WTC11 (cell line): Measurements from ENCODE around the gene QRICH2. TPM values are rescaled to one million over a fixed set of nuclear protein-coding genes. Genes with fewer than 3 reads are reported as not detected.

Experiments used
- ATAC-seq: fragments of 200-7000 bp; cut with Tn5 transposase; 2 replicates; pipeline ENCODE4 v1.10.0; 2021; ENCODE audit warnings: mild to moderate bottlenecking, moderate library complexity
- CTCF ChIA-PET: fragments of 300-600 bp; sonication (Branson Sonifier 250); formaldehyde crosslinking; loops from one replicate; lab custom pipeline; 2021; ENCODE audit warnings: antibody characterized with exemption; lab: Charles Lee
- POLR2A ChIA-PET: fragments of 350-600 bp; sonication (Branson Sonifier 250); formaldehyde crosslinking; loops from one replicate; lab custom pipeline; 2021; ENCODE audit warnings: antibody characterized with exemption; lab: Charles Lee
- DNase-seq: peaks from one replicate; pipeline ENCODE4 v3.0.0; 2021; ENCODE audit warnings: low spot score
- H3K27ac Mint-ChIP-seq: 2 replicates; pipeline ENCODE4 v1.8.0; 2021; ENCODE audit warnings: mixed read lengths
- H3K27me3 Mint-ChIP-seq: 2 replicates; pipeline ENCODE4 v1.8.0; 2021; ENCODE audit warnings: low read depth, mild to moderate bottlenecking, moderate library complexity, mixed read lengths
- H3K36me3 Mint-ChIP-seq: 2 replicates; pipeline ENCODE4 v1.8.0; 2021; ENCODE audit warnings: mixed read lengths
- H3K4me1 Mint-ChIP-seq: 2 replicates; pipeline ENCODE4 v1.8.0; 2022; ENCODE audit warnings: mixed read lengths
- H3K4me3 Mint-ChIP-seq: 2 replicates; pipeline ENCODE4 v1.8.0; 2021; ENCODE audit warnings: mild to moderate bottlenecking, moderate library complexity, mixed read lengths
- H3K9me3 Mint-ChIP-seq: 2 replicates; pipeline ENCODE4 v1.8.0; 2021; ENCODE audit warnings: mixed read lengths
- FOXP1 ChIP-seq: sonication (generic); formaldehyde crosslinking; IDR thresholded peaks from 2 replicates; pipeline ENCODE4 v1.8.0; 2022; ENCODE audit warnings: missing genetic modification reagents, mild to moderate bottlenecking, moderate library complexity, borderline replicate concordance
- FOXP4 ChIP-seq: sonication (generic); formaldehyde crosslinking; IDR thresholded peaks from 2 replicates; pipeline ENCODE4 v1.8.0; 2022; ENCODE audit warnings: mild to moderate bottlenecking, missing genetic modification reagents
- GABPB1 ChIP-seq: sonication (generic); formaldehyde crosslinking; IDR thresholded peaks from 2 replicates; pipeline ENCODE4 v1.8.1; 2023; ENCODE audit warnings: mild to moderate bottlenecking, missing genetic modification reagents
- MAX ChIP-seq: sonication (generic); formaldehyde crosslinking; IDR thresholded peaks from 2 replicates; pipeline ENCODE4 v1.8.0; 2022; ENCODE audit warnings: mild to moderate bottlenecking, missing genetic modification reagents
- MYBL2 ChIP-seq: sonication (generic); formaldehyde crosslinking; IDR thresholded peaks from 2 replicates; pipeline ENCODE4 v1.8.1; 2023; ENCODE audit warnings: mild to moderate bottlenecking, moderate library complexity, missing genetic modification reagents
- NR2C2 ChIP-seq: sonication (generic); formaldehyde crosslinking; IDR thresholded peaks from 2 replicates; pipeline ENCODE4 v1.8.0; 2022; ENCODE audit warnings: mild to moderate bottlenecking, missing genetic modification reagents
- NR3C1 ChIP-seq: sonication (generic); formaldehyde crosslinking; conservative IDR thresholded peaks from 2 replicates; pipeline ENCODE4 v1.8.1; 2023; ENCODE audit warnings: low read depth, mild to moderate bottlenecking, missing genetic modification reagents
- PREB ChIP-seq: sonication (generic); formaldehyde crosslinking; IDR thresholded peaks from 2 replicates; pipeline ENCODE4 v1.8.1; 2022; ENCODE audit warnings: mild to moderate bottlenecking, missing genetic modification reagents, moderate library complexity, borderline replicate concordance
- SMAD3 ChIP-seq: sonication (generic); formaldehyde crosslinking; IDR thresholded peaks from 2 replicates; pipeline ENCODE4 v1.8.0; 2022; ENCODE audit warnings: missing genetic modification reagents, mild to moderate bottlenecking, borderline replicate concordance
- SP1 ChIP-seq: sonication (generic); formaldehyde crosslinking; conservative IDR thresholded peaks from 2 replicates; pipeline ENCODE4 v1.8.1; 2022; ENCODE audit warnings: missing genetic modification reagents
- STAT6 ChIP-seq: sonication (generic); formaldehyde crosslinking; conservative IDR thresholded peaks from 2 replicates; pipeline ENCODE4 v1.8.1; 2023; ENCODE audit warnings: mild to moderate bottlenecking, low read depth, missing genetic modification reagents, moderate library complexity
- TP53 ChIP-seq: sonication (generic); formaldehyde crosslinking; IDR thresholded peaks from 2 replicates; pipeline ENCODE4 v1.8.1; 2023; ENCODE audit warnings: mild to moderate bottlenecking, missing genetic modification reagents
- USF2 ChIP-seq: sonication (generic); formaldehyde crosslinking; IDR thresholded peaks from 2 replicates; pipeline ENCODE4 v1.8.1; 2023; ENCODE audit warnings: mild to moderate bottlenecking, missing genetic modification reagents, moderate library complexity
- ZNF121 ChIP-seq: sonication (generic); formaldehyde crosslinking; IDR thresholded peaks from 2 replicates; pipeline ENCODE4 v1.8.0; 2023; ENCODE audit warnings: missing genetic modification reagents
- ZNF219 ChIP-seq: sonication (generic); formaldehyde crosslinking; IDR thresholded peaks from 2 replicates; pipeline ENCODE4 v1.8.0; 2023; ENCODE audit warnings: missing genetic modification reagents, mild to moderate bottlenecking, borderline replicate concordance
- ZNF263 ChIP-seq: sonication (generic); formaldehyde crosslinking; IDR thresholded peaks from 2 replicates; pipeline ENCODE4 v1.8.1; 2022; ENCODE audit warnings: low read depth, mild to moderate bottlenecking, moderate library complexity, missing genetic modification reagents
- ZNF396 ChIP-seq: fragments of 250-450 bp; sonication (Bioruptor Pico); IDR thresholded peaks from 2 replicates; pipeline ENCODE4 v1.8.0; 2021; ENCODE audit warnings: mild to moderate bottlenecking, moderate library complexity, borderline replicate concordance
- ZNF671 ChIP-seq: fragments of 250-450 bp; sonication (Bioruptor Pico); IDR thresholded peaks from 2 replicates; pipeline ENCODE4 v1.8.0; 2021; ENCODE audit warnings: mild to moderate bottlenecking
- total RNA-seq: library from RNA; stranded (reverse); gene quantifications from 3 replicates; pipeline ENCODE4 v1.2.3, GENCODE V29; 2021

The QRICH2 gene
- total RNA-seq, 1 experiment from 2014 or later = 1.5 TPM

GRCh38 chr17:76335716-76336381, 27.8 kb upstream of the QRICH2 start (continued):
- TF ChIP-seq MAX (CRISPR knock-in tag) = no peak
- TF ChIP-seq GABPB1 = no peak
- TF ChIP-seq TP53 (CRISPR knock-in tag) = no peak
- TF ChIP-seq SMAD3 (CRISPR knock-in tag) = no peak
- TF ChIP-seq SP1 = no peak
- no peak for TF ChIP-seq ZNF671 (CRISPR knock-in tag)

- ATAC-seq (no peak), DNase-seq (no peak)
- Mint-ChIP-seq H3K27ac (peak overlapping the region; percentile 76; the same call in 1 of the 2 replicates), H3K27me3 (no peaks in the 10 kb centered on the region), H3K9me3 (no peaks in the 10 kb centered on the region), H3K36me3 (peaks cover 13% of the 10 kb centered on the region), H3K4me1 (peaks cover 6% of the 10 kb centered on the region; the same call in 1 of the 2 replicates), H3K4me3 (no peak overlapping the region)
- ChIA-PET CTCF (interaction anchor here (1.1 to 2.2 kb wide), 2 partner anchors 19 to 51 kb away, joined by 5 to 9 read pairs; partner anchors contain the start of gene SPHK1), POLR2A (no interaction called here)
- TF ChIP-seq STAT6 (CRISPR knock-in tag) (no peak), NR3C1 (CRISPR knock-in tag) (no peak), ZNF396 (CRISPR knock-in tag) (no peak), ZNF219 (CRISPR knock-in tag) (no peak), FOXP1 (no peak), FOXP4 (CRISPR knock-in tag) (no peak), USF2 (CRISPR knock-in tag) (no peak), ZNF121 (CRISPR knock-in tag) (no peak), PREB (CRISPR knock-in tag) (no peak), NR2C2 (CRISPR knock-in tag) (no peak), ZNF263 (CRISPR knock-in tag) (no peak), MYBL2 (CRISPR knock-in tag) (no peak), SP1 (no peak), SMAD3 (CRISPR knock-in tag) (no peak)
Observed at GRCh38 chr17:76333673-76334505, 25.8 kb upstream of the QRICH2 start.
